HG03159 (cell line): ENCODE measurements around the gene PTGR1.
A peak's percentile ranks its signal among the peaks of the same experiment; 100 is the strongest.
"Not testable (repeated sequence)": the region's sequence is repeated elsewhere in the genome, so short reads cannot be mapped to it uniquely, and the experiment has no call there.

Source experiments
- ATAC-seq: cut with Tn5 transposase; IDR thresholded peaks from one replicate; pipeline ENCODE4 v1.9.1; 2021; ENCODE audit warnings: mild to moderate bottlenecking, moderate library complexity; ENCODE audit not compliant: unreplicated experiment

The PTGR1 gene

DNA sequence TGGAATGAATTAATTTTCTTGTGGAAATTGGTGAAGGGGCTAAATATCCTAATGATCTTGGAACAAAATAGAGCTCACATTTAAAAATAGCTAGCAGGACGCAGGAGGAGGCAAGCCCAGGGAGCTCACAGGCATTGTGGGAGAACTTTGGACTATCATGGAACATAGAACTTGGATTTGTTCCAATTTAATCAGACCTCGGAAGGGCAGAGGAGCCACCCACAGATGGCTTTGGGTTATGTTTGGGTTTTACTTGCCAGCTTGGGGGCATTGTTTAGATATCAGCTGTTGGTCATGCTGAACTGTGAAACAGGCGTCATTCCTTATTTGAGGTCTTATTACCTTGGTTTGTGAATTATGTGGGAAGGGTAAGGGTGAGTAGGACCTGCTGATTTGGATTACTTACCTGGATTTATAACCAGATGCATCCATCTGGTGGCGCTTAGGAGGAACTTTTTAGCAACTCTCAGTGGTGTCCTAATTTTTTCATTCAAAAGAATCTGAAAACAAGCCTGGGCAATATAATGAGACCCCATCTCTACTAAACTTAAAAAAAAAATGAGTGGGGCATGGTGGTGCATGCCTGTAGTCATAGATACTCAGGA lies 14.1 kb upstream of the PTGR1 start:
- ATAC-seq = no peak

DNA sequence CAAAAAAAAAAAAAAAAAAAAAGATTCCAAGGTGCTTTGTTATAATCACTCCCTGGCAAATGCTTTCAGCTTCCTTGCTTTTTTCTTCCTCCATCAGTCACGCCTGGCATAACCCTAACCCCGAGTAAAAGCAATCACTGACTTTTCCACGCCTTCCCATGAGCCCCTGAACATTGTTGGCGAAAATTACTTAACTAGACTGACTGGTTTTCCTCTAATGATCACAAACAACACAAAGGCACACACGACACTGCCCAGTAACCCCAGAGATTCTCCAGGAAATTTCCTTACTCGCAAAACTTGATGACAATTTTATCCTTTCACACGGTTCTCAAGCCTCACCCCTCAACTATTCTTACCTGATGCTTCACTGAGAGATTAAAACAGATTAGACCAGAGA lies 11.4 kb upstream of the PTGR1 start:
- no peak for ATAC-seq

GRCh38 chr9:111610149-111610548 lies 10.7 kb upstream of the PTGR1 start:
- ATAC-seq = no peak

DNA sequence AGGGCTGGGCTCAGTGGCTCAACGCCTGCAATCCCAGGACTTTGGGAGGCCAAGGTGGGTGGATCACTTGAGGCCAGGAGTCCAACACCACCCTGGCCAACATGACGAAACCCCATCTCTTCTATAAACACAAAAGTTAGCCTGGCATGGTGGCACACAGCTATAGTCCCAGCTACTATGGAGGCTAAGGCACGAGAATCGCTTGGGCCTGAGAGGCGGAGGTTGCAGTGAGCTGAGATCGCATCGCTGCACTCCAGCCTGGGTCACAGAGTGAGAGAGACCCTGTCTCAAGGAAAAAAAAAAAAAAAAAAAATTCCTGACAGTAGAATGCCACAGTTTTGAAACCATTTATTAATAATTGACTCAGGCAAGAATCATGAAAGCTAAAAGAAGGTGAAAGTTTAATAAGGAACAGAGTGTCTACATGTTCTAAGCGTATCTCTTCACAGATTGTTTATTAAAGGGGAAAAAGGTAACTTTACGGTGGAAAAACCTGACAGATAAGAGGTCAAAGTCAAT lies 5.7 kb upstream of the PTGR1 start:
- no peak for ATAC-seq

DNA sequence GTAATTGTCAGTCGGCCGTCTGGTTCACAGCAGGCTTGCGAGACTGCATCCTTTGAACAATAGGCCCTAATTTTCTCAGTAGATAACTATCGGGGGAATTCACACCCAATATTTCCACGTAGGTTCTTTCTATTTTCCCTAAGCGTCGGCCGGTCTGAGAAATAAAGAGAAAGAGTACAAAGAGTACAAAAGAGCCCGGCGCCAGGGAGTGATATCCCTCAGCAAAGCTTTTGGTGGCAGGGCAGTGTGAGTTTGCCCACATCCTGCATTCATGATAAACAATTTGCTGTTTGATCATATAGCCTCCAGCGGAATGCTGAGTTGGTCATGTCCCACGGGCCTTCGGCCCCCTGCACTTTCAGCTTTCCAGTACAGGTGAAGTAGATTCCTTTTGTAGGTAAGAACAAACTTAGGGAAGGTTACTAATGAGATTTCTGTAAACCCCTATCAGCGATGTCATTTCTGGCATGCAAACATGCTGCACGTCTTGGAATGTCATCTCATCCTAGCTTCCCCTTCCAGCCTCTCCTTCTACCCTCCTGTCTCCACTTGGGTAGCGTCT lies 4.7 kb upstream of the PTGR1 start:
- ATAC-seq = no peak

DNA sequence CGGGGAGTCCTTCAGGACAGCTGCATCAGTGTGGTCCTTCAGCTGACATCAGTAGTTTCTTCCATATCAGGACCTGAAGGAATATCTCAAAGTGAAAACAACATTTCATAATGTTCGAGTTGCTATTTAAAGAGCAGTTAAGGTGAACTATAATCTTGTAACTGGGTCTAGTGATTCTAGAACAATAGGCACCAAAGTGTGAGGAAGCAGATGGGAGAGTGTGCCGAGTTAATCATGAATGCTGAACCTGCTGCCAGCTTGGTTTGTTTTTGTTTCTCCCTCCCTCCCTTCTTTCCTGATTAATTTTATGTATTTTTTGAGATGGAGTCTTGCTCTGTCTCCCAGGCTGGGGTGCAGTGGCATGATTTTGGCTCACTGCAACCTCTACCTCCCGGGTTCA lies 3.6 kb upstream of the PTGR1 start:
- ATAC-seq = no peak

DNA sequence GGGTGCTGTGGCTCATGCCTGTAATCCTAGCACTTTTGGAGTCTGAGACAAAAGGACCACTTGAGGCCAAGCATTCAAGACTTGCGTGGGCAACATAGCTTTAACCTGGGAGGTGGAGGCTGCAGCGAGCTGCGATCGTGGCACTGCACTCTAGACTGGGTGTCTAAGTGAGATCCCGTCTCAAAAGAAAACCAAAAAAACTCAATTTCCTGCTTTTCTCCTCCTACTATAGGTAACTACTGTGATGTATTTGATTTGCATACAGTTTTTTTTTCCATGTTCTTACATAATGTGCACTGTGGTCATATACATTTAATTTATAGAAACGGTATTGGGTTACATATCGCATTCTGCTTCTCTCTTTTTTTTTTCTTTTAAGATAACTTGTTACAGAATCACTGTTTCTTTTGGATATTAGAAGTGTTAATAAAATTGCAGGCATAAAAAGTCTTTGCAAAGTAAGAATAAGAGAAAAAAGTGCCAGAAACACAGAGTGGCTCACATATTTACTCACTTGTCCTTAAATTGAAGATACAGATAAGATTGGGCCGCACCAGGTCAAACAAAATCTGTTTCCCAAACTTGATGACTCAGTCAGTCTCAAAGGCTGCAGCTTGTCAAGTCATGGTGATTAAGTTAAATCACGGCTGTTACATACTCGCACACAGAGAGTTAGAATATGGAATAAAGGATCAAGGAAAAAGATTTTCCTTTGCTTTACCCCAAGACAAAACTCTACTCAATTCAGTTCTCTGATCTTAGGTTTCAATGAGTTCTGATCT lies 2.0 kb upstream of the PTGR1 start:
- no peak for ATAC-seq

DNA sequence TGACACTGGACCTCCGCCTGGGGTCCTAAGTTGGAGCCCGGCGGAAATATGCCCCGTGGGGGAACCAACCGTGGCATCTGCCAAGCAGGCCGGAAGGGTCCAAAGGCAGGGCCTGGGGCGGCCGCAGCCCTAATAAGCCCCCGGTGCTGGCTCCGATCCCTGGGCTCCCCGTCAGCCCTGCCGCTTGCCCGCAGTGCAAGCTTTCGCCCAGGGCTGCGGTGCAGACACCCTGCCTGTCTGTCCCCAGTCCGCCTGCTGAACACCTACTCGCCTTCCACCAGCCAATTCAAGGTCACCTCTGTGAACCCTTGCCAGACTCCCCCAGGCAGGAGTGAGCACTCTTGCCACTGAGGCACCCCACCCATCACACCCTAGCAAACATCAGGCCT lies 502 bp upstream of the PTGR1 start:
- no peak for ATAC-seq

DNA sequence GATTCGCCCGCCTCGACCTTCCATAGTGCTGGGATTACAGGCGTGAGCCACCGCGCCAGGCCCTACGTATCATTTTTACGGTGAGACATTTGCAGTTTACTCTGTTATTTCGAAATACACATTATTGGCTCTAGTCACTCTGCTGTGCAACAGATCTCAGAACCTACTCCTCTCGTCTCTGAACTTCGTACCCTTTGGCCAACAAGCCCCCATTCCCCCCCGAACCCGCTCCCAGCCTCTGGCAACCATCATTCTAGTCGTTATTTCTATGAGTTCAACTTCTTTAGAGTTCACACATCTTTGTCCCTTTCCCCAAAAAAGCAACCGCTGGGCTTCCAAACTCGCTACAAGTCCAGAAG lies 735 bp downstream of the PTGR1 start:
- ATAC-seq = no peak

- ATAC-seq = peak; percentile 60
These were observed 1.4 kb downstream of the PTGR1 start for GRCh38 chr9:111597852-111598732.

- no peak for ATAC-seq
These were observed 10.6 kb downstream of the PTGR1 start for GRCh38 chr9:111588846-111589245.

DNA sequence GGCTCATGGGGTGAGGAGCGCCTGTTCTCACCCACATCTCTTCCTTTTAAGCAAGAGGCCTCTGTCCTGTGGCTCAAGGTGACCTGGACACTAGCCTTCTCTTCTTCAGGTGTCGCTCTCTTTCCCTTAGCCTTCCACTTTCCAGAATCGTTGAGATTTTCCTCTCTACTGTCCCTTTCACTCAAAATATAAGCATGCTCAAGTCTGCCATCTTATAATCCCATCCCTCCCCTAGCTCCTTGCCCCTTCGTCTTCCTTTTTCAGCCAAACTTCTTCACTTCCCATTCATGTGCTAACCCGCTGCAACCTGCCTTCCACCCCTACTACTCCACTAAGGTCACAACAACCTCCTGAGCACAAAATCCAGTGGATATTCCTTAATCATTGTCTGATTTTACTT lies 13.1 kb downstream of the PTGR1 start:
- ATAC-seq = no peak

GRCh38 chr9:111582888-111583287 lies 16.6 kb downstream of the PTGR1 start:
- ATAC-seq = no peak

- no peak for ATAC-seq
These were observed 26.4 kb downstream of the PTGR1 start for GRCh38 chr9:111572950-111573604.

DNA sequence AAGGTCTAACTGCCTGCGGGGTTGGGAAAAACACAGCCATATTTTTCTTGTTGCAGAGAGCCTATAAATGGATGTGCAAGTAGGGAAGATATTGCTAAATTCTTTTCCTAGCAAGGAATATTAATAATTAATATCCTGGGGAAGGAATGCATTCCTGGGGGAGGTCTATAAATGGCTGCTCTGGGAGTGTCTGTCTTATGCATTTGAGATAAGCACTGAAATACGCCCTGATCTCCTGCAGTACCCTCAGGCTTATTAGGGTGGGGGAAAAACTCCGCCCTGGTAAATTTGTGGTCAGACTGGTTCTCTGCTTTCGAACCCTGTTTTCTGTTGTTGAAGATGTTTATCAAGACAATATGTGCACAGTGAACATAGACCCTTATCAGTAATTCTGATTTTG lies 31.3 kb downstream of the PTGR1 start:
- ATAC-seq = not testable (repeated sequence)

DNA sequence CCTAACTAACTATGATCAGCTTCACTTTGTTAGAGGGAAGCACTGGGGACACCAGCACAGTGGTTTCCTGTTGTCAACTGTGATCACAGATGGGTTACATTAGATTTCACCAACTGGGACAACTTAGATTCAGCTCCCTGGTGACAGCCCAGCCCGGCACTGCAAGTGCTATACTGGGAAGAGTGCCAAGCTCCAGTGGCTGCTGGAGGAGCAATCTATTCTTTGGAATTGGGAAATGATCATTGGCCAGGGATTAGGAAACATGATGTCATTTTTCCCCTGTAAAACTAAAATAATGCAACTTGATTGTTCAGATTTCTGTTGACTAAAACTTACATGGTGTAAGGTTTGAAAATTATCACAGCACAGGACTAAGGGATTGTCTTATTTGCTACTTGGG lies 33.2 kb downstream of the PTGR1 start:
- ATAC-seq = no peak

GRCh38 chr9:111561165-111561719 lies 38.2 kb downstream of the PTGR1 start:
- no peak for ATAC-seq

DNA sequence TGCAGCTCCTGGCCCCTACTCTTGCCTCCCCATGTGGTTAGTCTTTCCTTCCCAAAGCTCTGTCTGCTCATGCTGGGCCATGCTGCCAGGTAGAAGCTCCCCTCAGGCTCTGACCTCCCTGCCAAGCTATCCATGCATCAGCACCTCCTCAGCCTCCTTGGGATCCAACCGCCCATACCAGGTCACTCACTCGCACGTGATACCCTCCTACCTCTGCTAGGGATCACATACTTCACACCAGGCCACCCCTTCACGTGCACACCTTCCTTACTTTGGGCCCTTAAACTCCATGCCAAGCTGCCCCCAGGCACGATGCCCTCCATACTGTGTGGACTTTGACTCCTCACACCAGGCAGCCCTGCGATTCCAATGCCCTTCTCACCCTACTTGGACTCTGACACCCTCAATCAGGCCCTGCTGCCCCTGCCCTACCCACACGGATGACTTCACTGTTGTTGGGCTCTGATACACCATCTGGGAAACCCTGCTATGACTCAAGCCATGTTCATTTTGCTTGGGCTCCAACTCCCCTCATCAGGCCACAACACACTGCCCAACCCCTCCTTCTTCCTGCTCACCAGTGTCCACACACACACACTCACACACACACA lies 40.3 kb downstream of the PTGR1 start:
- no peak for ATAC-seq

- not testable (repeated sequence) for ATAC-seq
These were observed 44.0 kb downstream of the PTGR1 start for GRCh38 chr9:111555425-111555824.

DNA sequence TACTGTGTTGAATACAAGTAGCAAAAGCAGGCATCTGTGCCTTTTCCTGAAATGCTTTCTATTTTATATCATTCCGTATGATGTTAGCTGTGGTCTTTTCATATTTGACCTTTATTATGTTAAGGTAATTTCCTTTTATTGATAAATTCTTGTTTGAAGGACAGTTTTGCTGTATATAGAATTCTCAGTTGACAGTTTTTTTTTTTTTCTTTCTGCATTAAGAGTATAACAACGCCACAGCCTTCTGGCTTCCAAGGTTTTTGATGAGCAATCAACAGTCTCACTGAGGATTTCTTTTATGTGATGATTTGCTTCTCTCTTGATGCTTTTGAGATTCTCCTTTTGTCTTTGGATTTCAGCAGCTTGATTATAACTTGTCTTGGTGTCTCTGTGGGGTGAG lies 50.8 kb downstream of the PTGR1 start:
- no peak for ATAC-seq
